Spinal cord (tissue), 10 donors: ENCODE results near the gene RYR1. TPM values are rescaled to one million over a fixed set of nuclear protein-coding genes. Genes with fewer than 3 reads are reported as not detected.

Experiments
- DNase-seq, 6 donors: peaks; one replicate each; pipeline versions ENCODE4 v3.0.0 to v3.0.0-alpha.2; 2013 to 2015; ENCODE audit warnings: low spot score in 6 of 6, low read depth in 4 of 6
- H3K27ac ChIP-seq: one replicate; pipeline ENCODE4 v1.5.1; 2013; ENCODE audit warnings: low read depth, low read length, control low read depth
- H3K27me3 ChIP-seq: one replicate; pipeline ENCODE4 v1.6.1; 2013; ENCODE audit warnings: low read length; ENCODE audit not compliant: control insufficient read depth, insufficient read depth
- H3K36me3 ChIP-seq: one replicate; pipeline ENCODE4 v1.6.1; 2013; ENCODE audit warnings: low read length; ENCODE audit not compliant: control insufficient read depth, insufficient read depth
- H3K4me1 ChIP-seq: one replicate; pipeline ENCODE4 v1.6.1; 2013; ENCODE audit warnings: low read length; ENCODE audit not compliant: control insufficient read depth, insufficient read depth
- H3K4me3 ChIP-seq: one replicate; pipeline ENCODE4 v1.5.1; 2013; ENCODE audit warnings: low read depth, low read length, control low read depth
- H3K9me3 ChIP-seq: one replicate; pipeline ENCODE4 v1.6.1; 2013; ENCODE audit warnings: low read length; ENCODE audit not compliant: control insufficient read depth, insufficient read depth
- WGBS: methylation state at CpG from one replicate; pipeline ENCODE4 v1.1.5; 2013; ENCODE audit warnings: missing lambda C conversion rate; ENCODE audit not compliant: insufficient coverage; 5-methylcytosine and 5-hydroxymethylcytosine counted together
- polyA plus RNA-seq, 2 donors: library from polyadenylated mRNA; unstranded; fragments of 120-200 nt; gene quantifications; one replicate each; pipeline ENCODE4 v1.2.1, GENCODE V29; 2013; ENCODE audit not compliant: insufficient read length in 2 of 2
- total RNA-seq, 2 donors: library from RNA; depleted of rRNA in 1 of 2; stranded (reverse); fragments of 120-200 nt in 1 of 2; fragments of >200 nt in 1 of 2; gene quantifications; one replicate each; pipeline versions ENCODE4 v1.2.3 to v1.2.4, GENCODE V29; 2013 to 2014
- donor health status: healthy.

The RYR1 gene
- total and polyA plus RNA-seq, 4 donors, result 6.0 to 15.1 (median 10.5) TPM

DNA sequence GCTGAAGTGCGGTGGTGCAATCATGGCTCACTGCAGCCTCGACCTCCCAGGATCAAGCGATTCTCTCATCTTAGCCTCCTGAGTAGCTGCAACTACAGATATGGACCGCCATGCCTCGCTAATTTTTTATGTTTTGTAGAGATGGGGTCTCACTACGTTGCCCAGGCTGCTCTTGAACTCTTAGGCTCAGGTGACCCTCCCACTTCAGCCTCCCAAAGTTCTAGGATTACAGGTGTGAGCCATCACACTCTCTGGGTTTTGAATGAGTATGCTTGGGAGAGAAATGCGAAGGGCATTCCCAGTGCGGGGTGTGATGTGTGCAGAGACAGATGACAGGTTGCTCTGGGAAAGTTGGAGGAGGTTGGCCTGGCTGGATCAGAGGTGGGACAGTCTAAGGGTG is 49.0 kb downstream of the RYR1 start:
- Histone ChIP-seq H3K27ac (no peak overlapping the region), H3K27me3 (no peaks in the 10 kb centered on the region), H3K36me3 (peaks cover 4% of the 10 kb centered on the region), H3K4me3 (no peak overlapping the region), H3K9me3 (no peaks in the 10 kb centered on the region), H3K4me1 (no peaks in the 10 kb centered on the region)
- DNase-seq, result no peak
- WGBS, result 96% methylated on average over 6 of the region's 8 CpGs

DNA sequence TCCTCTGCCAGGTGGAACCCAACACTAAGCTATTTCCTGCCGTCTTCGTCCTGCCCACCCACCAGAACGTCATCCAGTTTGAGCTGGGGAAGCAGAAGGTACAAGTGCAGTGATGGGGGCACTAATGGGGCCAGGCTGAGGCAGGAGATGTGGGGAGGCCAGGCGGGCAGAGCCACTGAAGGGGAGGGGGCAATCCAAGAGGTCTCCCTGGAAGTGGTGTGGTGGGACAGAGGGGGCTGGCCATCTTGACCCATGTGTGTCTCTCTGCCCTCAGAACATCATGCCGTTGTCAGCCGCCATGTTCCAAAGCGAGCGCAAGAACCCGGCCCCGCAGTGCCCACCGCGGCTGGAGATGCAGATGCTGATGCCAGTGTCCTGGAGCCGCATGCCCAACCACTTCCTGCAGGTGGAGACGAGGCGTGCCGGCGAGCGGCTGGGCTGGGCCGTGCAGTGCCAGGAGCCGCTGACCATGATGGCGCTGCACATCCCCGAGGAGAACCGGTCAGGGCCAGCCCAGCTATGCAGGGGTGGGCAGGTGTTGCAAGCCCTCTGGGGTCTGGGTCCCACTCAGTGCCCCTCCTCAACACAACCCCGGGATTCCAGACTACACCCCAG is 49.6 kb downstream of the RYR1 start:
- H3K27ac ChIP-seq, result no peak overlapping the region
- H3K4me1 ChIP-seq, result no peaks in the 10 kb centered on the region
- H3K9me3 ChIP-seq, result no peaks in the 10 kb centered on the region
- H3K36me3 ChIP-seq, result peaks cover 4% of the 10 kb centered on the region
- H3K27me3 ChIP-seq, result no peaks in the 10 kb centered on the region
- no peak for DNase-seq
- H3K4me3 ChIP-seq, result no peak overlapping the region
- 91% methylated on average over 24 of the region's 24 CpGs for WGBS

- Histone ChIP-seq H3K9me3 (no peaks in the 10 kb centered on the region), H3K27me3 (no peaks in the 10 kb centered on the region), H3K27ac (no peak overlapping the region), H3K4me3 (no peak overlapping the region), H3K4me1 (no peaks in the 10 kb centered on the region), H3K36me3 (peaks cover 4% of the 10 kb centered on the region)
- no CpG with 5 or more reads among the region's 2 CpGs for WGBS
- no peak for DNase-seq
These were observed 51.3 kb downstream of the RYR1 start for GRCh38 chr19:38484747-38485146.

DNA sequence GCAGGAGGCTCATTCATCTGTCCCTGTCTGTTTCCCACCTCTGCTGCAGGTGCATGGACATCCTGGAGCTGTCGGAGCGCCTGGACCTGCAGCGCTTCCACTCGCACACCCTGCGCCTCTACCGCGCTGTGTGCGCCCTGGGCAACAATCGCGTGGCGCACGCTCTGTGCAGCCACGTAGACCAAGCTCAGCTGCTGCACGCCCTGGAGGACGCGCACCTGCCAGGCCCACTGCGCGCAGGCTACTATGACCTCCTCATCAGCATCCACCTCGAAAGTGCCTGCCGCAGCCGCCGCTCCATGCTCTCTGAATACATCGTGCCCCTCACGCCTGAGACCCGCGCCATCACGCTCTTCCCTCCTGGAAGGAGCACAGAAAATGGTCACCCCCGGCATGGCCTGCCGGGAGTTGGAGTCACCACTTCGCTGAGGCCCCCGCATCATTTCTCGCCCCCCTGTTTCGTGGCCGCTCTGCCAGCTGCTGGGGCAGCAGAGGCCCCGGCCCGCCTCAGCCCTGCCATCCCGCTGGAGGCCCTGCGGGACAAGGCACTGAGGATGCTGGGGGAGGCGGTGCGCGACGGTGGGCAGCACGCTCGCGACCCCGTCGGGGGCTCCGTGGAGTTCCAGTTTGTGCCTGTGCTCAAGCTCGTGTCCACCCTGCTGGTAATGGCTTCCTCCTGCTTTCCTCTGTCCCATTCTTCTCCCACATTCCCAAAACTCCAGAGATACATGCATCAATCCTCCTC is 52.2 kb downstream of the RYR1 start:
- 95% methylated on average over 49 of the region's 49 CpGs for WGBS
- peaks cover 4% of the 10 kb centered on the region for H3K36me3 ChIP-seq
- H3K9me3 ChIP-seq, result no peaks in the 10 kb centered on the region
- H3K27me3 ChIP-seq, result no peaks in the 10 kb centered on the region
- no peak overlapping the region for H3K27ac ChIP-seq
- no peaks in the 10 kb centered on the region for H3K4me1 ChIP-seq
- no peak overlapping the region for H3K4me3 ChIP-seq
- DNase-seq, result no peak

- H3K36me3 ChIP-seq, result peaks cover 4% of the 10 kb centered on the region
- H3K4me1 ChIP-seq, result no peaks in the 10 kb centered on the region
- WGBS, result 92% methylated on average over 5 of the region's 6 CpGs
- H3K27me3 ChIP-seq, result no peaks in the 10 kb centered on the region
- no peak overlapping the region for H3K4me3 ChIP-seq
- DNase-seq, result no peak
- H3K27ac ChIP-seq, result no peak overlapping the region
- no peaks in the 10 kb centered on the region for H3K9me3 ChIP-seq
These were observed 53.3 kb downstream of the RYR1 start for GRCh38 chr19:38486731-38487336.

DNA sequence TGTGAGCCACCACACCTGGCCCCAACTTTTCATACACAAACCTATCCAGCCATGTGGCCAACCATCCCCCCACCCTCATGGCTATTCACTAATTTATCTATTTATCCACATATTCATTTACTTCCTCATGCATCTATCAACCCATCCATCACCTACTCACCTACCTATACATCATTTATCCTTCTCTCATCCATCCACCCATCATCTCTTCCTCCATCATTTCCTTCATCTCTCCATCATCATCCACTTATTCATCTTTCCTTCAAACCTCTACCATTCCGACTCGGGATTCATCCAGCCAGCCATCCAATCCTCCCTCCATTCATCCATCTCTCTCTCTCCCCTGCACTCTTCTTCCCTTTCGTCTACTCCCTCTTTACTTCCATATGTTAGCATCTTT is 54.6 kb downstream of the RYR1 start:
- Histone ChIP-seq H3K4me1 (no peaks in the 10 kb centered on the region), H3K27ac (no peak overlapping the region), H3K36me3 (peaks cover 3% of the 10 kb centered on the region), H3K4me3 (no peak overlapping the region), H3K9me3 (no peaks in the 10 kb centered on the region), H3K27me3 (no peaks in the 10 kb centered on the region)
- no peak for DNase-seq
- 100% methylated on average over 2 of the region's 3 CpGs for WGBS

- no peaks in the 10 kb centered on the region for H3K36me3 ChIP-seq
- no peak for DNase-seq
- 90% methylated on average over 9 of the region's 9 CpGs for WGBS
These were observed 55.4 kb downstream of the RYR1 start for GRCh38 chr19:38488776-38489481.

GRCh38 chr19:38490861-38491260 is 57.4 kb downstream of the RYR1 start:
- Histone ChIP-seq H3K4me3 (no peak overlapping the region), H3K4me1 (no peaks in the 10 kb centered on the region), H3K9me3 (no peaks in the 10 kb centered on the region), H3K36me3 (peaks cover 3% of the 10 kb centered on the region), H3K27me3 (no peaks in the 10 kb centered on the region), H3K27ac (no peak overlapping the region)
- 100% methylated on average over 1 of the region's 2 CpGs for WGBS
- DNase-seq, result no peak

More at GRCh38 chr19:38488776-38489481, 55.4 kb downstream of the RYR1 start:
- Histone ChIP-seq H3K4me3 (no peak overlapping the region), H3K27ac (no peak overlapping the region), H3K9me3 (no peaks in the 10 kb centered on the region), H3K4me1 (no peaks in the 10 kb centered on the region), H3K27me3 (no peaks in the 10 kb centered on the region)

GRCh38 chr19:38492181-38492813 is 58.8 kb downstream of the RYR1 start:
- H3K27me3 ChIP-seq, result no peaks in the 10 kb centered on the region
- no peak overlapping the region for H3K27ac ChIP-seq
- no peak for DNase-seq
- no peaks in the 10 kb centered on the region for H3K4me1 ChIP-seq
- WGBS, result 98% methylated on average over 8 of the region's 9 CpGs
- peaks cover 14% of the 10 kb centered on the region for H3K36me3 ChIP-seq
- H3K4me3 ChIP-seq, result no peak overlapping the region
- no peaks in the 10 kb centered on the region for H3K9me3 ChIP-seq
